NCI-H1417 (cell line): ENCODE results near the gene ISM1.

Experiments
- DNase-seq, 3 experiments: peaks; one replicate each; lab custom pipeline; 2025; lab: John Stamatoyannopoulos, UW

The ISM1 gene

GRCh38 chr20:13348311-13349234 lies 127.5 kb downstream of the ISM1 start:
- DNase-seq, result no peak

GRCh38 chr20:13349235-13349604 lies 128.1 kb downstream of the ISM1 start:
- DNase-seq, result no peak
